ENCODE data around the gene IL18.
"Not testable (repeated sequence)": the region's sequence is repeated elsewhere in the genome, so short reads cannot be mapped to it uniquely, and the experiment has no call there.

The IL18 gene

DNA sequence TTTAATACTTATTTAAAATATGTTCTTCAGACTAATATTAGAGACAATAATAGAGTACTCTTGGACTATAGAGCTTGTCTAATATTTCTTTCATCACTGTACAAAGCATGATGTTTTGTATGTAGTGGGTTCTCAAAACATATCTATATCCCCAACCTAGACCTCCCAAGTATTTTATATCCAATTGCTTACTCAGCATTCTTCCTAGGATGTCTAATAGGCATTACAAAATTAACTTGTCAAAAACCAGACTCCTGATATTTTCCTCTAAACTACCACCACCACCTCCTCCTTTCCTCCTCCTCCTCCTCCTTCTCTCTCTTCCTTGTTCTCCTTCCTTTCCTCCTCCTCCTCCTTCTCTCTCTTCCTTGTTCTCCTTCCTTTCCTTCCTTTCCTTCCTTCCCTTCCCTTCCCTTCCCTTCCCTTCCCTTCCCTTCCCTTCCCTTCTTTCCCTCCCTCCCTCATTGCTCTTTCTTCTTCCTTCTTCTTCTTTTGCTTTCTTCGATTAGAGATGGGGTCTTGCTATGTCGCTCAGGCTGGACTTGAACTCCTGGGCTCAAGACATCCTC, 32.7 kb upstream of the IL18 start:
- no peak overlapping the region for H3K27ac ChIP-seq
- TF ChIP-seq, protein P1, sequence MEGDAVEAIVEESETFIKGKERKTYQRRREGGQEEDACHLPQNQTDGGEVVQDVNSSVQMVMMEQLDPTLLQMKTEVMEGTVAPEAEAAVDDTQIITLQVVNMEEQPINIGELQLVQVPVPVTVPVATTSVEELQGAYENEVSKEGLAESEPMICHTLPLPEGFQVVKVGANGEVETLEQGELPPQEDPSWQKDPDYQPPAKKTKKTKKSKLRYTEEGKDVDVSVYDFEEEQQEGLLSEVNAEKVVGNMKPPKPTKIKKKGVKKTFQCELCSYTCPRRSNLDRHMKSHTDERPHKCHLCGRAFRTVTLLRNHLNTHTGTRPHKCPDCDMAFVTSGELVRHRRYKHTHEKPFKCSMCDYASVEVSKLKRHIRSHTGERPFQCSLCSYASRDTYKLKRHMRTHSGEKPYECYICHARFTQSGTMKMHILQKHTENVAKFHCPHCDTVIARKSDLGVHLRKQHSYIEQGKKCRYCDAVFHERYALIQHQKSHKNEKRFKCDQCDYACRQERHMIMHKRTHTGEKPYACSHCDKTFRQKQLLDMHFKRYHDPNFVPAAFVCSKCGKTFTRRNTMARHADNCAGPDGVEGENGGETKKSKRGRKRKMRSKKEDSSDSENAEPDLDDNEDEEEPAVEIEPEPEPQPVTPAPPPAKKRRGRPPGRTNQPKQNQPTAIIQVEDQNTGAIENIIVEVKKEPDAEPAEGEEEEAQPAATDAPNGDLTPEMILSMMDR (IDR thresholded peaks at IDR 0.05) = no peak
- TF ChIP-seq ZFX (IDR thresholded peaks at IDR 0.05; ENCODE audit: borderline replicate concordance) = no peak

DNA sequence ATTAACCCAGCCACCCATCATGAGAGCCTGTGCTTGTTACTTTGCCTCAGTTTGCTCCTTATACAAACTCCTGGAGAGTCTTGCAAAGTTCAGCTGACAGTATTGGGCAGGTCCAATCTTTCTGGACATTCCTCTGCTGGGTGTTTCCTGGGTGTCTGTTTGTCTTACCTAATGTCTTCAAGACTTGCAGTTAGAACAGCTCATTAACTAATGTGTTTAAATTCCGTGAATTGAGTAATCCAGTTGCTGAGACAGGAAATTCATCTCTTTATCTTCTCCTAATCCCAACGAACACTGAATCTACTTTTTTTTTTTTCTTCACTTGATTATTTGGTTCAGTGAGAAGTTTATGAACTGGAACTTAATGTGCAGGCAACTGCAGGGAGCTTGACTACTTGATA, 32.1 kb upstream of the IL18 start:
- no peak overlapping the region for H3K27ac ChIP-seq
- TF ChIP-seq ZFX (IDR thresholded peaks at IDR 0.05; ENCODE audit: borderline replicate concordance) = no peak
- TF ChIP-seq, protein P1 (IDR thresholded peaks at IDR 0.05) = no peak

DNA sequence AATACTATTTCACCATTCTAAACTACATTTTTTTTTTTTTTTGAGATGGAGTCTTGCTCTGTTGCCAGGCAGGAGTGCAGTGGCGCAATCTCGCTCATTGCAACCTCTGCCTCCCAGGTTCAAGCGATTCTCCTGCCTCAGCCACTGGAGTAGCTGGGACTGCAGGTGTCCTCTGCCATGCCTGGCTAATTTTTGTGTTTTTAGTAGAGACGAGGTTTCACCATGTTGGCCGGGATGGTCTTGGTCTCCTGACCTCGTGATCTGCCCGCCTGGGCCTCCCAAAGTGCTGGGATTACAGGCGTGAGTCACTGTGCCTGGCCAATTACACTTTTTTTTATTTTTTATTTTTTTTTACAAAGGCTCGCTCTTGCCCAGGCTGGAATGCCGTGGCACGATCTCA, 31.2 kb upstream of the IL18 start:
- not testable (repeated sequence) for H3K27ac ChIP-seq

DNA sequence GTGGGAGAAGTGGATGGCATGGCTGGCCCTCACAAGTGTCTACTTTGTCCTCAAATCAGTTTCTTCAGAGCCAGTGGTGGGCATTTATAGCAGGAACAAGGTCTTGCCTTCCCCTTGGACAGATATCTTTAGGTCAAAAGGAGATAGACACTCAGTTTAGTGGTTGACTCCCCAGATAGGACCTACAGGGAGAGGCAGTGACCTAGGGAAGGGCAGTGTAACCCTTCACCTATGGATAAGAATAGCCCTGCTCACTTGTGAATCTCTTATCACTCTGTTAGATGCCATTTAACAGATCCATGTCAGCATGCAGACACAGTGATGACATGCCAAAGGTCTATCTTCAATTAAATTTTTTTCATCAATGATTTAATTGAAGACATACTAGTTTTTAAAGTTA, 22.4 kb upstream of the IL18 start:
- TF ChIP-seq, protein P1 (IDR thresholded peaks at IDR 0.05) = no peak
- no peak for TF ChIP-seq ZFX (IDR thresholded peaks at IDR 0.05; ENCODE audit: borderline replicate concordance)

DNA sequence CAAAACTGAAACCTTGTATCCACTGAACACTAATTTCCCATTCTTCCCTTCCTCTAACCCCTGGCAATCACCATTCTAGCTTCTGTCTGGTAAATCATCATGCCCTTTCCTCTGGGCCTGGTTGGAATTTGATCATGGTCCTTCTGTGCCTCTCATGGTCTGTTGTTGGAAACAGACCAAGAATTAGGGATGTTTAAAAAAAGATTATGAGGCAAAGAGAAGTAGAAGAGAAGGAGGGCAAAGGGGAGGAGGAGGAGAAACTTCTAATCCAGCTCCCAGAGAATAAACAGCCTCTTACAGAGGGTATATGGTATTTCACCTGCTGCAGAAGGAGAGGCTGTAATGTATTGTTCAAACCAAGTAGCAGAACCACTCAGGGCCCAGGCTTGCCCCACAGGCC, 22.0 kb upstream of the IL18 start:
- no peak overlapping the region for H3K27ac ChIP-seq
- no peak for TF ChIP-seq ZFX (IDR thresholded peaks at IDR 0.05; ENCODE audit: borderline replicate concordance)
- TF ChIP-seq, protein P1 (IDR thresholded peaks at IDR 0.05) = no peak

More for the DNA sequence above, 22.4 kb upstream of the IL18 start:
- no peak overlapping the region for H3K27ac ChIP-seq

DNA sequence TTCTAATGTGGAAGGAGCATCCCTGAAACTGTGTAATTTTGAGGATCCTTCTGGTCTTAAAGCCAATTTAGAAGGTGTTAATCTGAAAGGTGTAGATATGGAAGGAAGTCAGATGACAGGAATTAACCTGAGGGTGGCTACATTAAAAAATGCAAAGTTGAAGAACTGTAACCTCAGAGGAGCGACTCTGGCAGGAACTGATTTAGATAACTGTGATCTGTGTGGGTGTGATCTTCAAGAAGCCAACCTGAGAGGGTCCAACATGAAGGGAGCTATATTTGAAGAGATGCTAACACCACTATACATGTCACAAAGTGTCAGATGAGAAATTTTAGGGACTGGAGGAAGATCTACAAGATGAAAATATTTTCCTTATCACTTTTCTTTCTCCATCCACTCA, 19.0 kb upstream of the IL18 start:
- TF ChIP-seq, protein P1 (IDR thresholded peaks at IDR 0.05) = no peak
- TF ChIP-seq ZFX (IDR thresholded peaks at IDR 0.05; ENCODE audit: borderline replicate concordance) = no peak
- no peak overlapping the region for H3K27ac ChIP-seq

DNA sequence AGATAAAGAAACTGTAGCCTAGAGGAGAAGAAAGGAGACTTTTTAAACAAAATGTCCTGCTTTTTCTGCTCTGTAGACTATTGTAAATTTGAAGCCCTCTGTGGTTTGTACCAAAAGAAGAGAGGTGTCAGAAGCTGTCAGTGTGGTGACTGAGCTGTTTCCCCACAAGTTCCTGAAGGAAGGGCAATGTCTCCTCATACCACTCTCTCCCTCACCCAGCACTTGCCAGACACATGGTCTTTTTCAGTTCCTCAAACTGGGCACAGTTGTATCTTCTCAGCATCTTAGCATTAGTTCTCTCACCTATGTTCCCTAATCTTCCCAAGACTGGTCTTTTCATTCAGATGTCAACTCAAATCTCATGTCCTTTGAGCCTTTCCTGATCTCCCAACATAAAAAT, 15.7 kb upstream of the IL18 start:
- no peak for TF ChIP-seq ZFX (IDR thresholded peaks at IDR 0.05; ENCODE audit: borderline replicate concordance)
- H3K27ac ChIP-seq = no peak overlapping the region

DNA sequence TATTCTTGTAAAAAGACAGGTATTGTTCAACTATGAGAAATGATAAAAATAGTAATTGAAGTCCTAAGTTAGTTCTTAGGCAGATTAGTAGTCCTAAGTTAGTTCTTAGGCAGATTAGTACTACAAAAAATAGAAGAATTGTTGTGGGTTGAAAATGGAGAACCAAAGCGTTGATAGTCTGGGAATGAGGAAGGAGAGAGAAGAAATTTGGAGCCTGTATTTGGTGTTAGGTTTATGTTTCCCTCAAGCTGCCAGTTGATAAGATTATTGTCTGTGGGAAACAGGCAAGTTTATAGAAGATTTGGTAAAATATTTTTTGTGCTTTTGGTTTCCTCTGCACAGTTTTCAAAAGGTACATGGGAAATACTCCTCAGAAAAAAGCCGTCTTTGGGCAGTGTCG, 15.0 kb upstream of the IL18 start:
- H3K27ac ChIP-seq = no peak overlapping the region

More for the DNA sequence above, 15.0 kb upstream of the IL18 start:
- TF ChIP-seq, protein P1 (IDR thresholded peaks at IDR 0.05) = no peak
- no peak for TF ChIP-seq ZFX (IDR thresholded peaks at IDR 0.05; ENCODE audit: borderline replicate concordance)
